ENCODE data around the gene CD4.
A peak's percentile ranks its signal among the peaks of the same experiment; 100 is the strongest.

Gene CD4

DNA sequence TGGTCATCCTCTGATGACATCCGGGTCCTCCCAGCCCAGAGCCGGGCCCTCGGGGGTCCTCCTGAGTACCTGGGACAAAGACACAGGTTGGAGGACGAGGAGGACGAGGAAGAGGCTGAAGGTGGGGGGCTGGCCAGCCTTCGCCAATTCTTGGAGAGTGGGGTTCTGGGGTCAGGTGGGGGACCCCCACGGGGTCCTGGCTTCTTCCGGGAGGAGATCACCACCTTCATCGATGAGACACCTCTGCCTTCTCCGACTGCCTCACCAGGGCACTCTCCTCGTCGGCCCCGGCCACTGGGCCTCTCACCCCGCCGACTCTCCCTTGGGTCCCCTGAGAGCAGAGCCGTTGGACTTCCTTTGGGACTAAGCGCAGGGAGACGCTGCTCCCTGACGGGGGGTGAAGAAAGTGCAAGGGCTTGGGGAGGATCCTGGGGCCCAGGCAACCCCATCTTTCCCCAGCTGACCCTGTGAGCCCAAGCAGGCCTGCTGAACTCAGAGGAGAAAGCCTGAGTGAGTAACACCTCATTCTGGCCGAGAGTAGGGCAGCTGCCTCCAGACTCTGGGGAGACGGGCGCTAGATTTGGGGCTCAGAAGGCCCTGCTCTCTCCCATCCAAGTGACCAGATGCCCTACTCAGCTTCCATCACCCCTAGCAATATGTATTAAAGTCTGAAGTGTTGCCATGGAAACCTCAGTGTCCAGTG is 37.6 kb downstream of the CD4 start:
- DNase-seq (ENCODE audit: low read depth) = no peak
- Histone ChIP-seq H3K9ac (ENCODE audit: low read length) (peak overlapping the region; percentile 69), H3K4me3 (ENCODE audit: low read length) (no peak overlapping the region), H3K36me3 (ENCODE audit: control insufficient read depth, insufficient read depth, low read length, severe bottlenecking) (no peaks in the 10 kb centered on the region), H3K9me3 (ENCODE audit: control insufficient read depth, low read length) (no peaks in the 10 kb centered on the region), H3K27me3 (replicated peaks; ENCODE audit: control insufficient read depth, insufficient read depth, low read length) (peaks cover 20% of the 10 kb centered on the region), H3K4me1 (ENCODE audit: control insufficient read depth, insufficient read depth, low read length) (peaks cover 7% of the 10 kb centered on the region)

DNA sequence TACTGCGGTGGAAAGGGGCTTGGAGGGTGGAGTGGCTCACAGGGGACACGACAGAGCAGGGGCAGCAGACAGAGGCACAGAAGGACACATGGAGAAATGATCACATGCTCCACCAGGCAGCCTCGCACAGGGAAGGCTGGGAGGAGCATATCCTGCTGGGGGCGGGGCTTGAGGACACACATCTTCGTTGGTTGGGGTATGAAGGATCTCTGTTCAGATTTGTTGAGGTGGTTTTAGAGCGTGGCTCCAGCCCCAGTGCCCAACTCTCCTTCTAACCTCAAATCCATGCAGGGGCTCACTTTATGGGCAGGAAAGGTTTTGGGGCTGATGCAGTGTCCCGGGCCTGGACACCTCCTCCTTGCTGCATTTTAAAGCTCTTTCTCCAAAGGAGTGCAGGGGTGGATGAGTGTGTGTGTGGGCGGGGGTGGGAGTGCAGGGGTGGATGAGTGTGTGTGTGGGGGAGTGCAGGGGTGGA is 38.1 kb downstream of the CD4 start:
- Histone ChIP-seq H3K36me3 (ENCODE audit: control insufficient read depth, insufficient read depth, low read length, severe bottlenecking) (no peaks in the 10 kb centered on the region), H3K27me3 (replicated peaks; ENCODE audit: control insufficient read depth, insufficient read depth, low read length) (peaks cover 15% of the 10 kb centered on the region), H3K9ac (ENCODE audit: low read length) (peak overlapping the region; percentile 69), H3K9me3 (ENCODE audit: control insufficient read depth, low read length) (no peaks in the 10 kb centered on the region), H3K4me1 (ENCODE audit: control insufficient read depth, insufficient read depth, low read length) (peaks cover 6% of the 10 kb centered on the region), H3K4me3 (ENCODE audit: low read length) (no peak overlapping the region)
- DNase-seq (ENCODE audit: low read depth) = peak; percentile 94

DNA sequence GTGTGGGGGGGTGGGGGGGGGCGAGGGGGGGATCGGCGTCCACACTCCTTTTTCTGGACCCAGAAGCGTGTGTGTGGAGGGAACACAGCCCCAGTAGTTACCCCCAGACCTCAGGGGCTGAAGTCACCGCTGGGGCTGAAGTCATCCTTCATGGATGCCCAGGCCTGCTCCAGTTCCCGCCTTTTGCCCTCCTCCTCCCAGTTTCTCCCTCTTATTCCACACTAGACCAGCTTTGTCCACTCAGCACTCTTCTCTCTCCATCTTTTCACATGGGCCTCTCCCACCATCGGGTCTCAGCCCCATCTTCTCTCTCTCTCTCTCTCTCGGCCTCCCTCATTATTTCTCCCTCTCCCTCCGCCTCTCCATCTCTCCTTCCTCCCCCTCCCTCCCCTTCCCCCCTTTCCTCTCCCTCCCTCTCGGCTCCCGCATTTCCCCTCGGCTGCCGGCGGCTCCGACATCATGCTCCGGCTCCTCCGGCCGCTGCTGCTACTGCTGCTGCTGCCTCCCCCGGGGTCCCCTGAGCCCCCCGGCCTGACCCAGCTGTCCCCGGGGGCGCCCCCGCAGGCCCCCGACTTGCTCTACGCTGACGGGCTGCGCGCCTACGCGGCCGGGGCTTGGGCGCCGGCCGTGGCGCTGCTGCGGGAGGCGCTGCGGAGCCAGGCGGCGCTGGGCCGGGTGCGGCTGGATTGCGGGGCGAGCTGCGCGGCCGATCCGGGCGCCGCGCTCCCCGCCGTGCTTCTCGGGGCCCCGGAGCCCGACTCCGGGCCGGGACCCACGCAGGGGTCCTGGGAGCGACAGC is 38.9 kb downstream of the CD4 start, which contains the start of gene P3H3:
Gene P3H3, plus strand, starts transcription at position 426 of the 799 bp plus-strand sequence. Its CDS starts 34 bp downstream, at position 460.
- peaks cover 8% of the 10 kb centered on the region for H3K27me3 ChIP-seq (replicated peaks; ENCODE audit: control insufficient read depth, insufficient read depth, low read length)
- no peaks in the 10 kb centered on the region for H3K9me3 ChIP-seq (ENCODE audit: control insufficient read depth, low read length)
- peak within 1 kb of the TSS; percentile 87 for H3K4me3 ChIP-seq (ENCODE audit: low read length)
- H3K9ac ChIP-seq (ENCODE audit: low read length) = peak within 1 kb of the TSS; percentile 90
- H3K36me3 ChIP-seq (ENCODE audit: control insufficient read depth, insufficient read depth, low read length, severe bottlenecking) = no peaks in the 10 kb centered on the region
- H3K4me1 ChIP-seq (ENCODE audit: control insufficient read depth, insufficient read depth, low read length) = peaks cover 8% of the 10 kb centered on the region
- peak; percentile 73 for DNase-seq (ENCODE audit: low read depth)

DNA sequence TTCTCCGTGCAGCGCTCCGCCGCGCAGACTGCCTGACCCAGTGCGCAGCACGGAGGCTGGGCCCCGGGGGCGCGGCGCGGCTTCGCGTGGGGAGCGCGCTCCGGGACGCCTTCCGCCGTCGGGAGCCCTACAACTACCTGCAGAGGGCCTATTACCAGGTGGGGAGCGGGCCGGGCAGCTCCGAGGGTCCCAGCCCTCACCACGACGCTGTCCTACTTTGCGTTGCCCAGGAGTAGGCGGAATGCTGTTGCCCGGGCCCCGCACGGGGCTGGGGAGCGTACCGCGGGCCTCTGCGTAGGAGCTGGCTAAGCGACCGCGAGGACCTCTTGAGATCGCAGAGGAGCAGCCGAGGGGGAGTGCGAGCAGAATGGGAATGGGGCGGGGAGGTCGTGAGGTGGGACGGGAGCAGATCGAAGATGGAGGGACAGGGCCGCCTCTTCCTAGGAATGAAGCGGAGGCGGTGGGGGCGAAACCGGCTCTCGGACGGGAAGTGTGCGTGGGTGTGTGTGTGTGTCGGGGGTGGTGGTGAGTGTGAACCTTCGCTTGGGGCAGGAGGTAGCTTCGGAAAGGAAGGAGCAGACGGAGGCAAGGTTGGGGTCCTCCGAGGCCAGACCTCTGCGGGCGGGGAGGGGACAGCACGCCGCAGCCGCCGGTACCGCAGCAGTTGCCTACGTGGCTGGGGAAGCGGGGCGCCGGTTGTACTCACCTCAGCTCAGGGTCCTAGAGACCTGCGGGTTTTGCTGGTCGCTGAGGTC is 39.6 kb downstream of the CD4 start:
- Histone ChIP-seq H3K36me3 (ENCODE audit: control insufficient read depth, insufficient read depth, low read length, severe bottlenecking) (no peaks in the 10 kb centered on the region), H3K9ac (ENCODE audit: low read length) (peak overlapping the region; percentile 90)

DNA sequence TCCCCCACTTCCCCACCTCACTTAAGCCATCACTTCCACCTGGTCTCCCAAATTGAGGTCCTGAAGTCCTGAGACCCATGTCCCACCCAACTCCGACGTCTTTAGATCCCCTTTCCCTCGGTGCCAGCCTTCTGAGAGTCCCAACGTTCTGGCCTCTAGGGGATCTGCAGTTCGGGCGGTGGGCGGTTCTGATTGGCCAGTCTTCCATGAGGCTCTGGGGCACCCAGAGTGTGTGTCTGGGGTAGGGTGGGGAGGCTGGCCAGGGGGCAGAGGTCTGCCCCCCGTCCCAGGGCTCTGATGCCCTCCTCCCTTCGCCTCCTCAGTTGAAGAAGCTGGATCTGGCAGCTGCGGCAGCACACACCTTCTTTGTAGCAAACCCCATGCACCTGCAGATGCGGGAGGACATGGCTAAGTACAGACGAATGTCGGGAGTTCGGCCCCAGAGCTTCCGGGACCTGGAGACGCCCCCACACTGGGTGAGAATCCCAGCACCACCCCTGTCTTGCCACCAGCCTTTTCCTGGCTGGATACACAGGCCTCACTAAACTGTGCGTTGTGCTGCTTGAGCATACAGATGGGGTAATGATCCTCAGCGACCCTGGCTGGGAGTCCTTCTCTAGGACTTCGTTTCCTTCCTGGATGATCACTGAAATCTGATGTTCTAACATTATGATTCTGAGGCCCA is 40.4 kb downstream of the CD4 start:
- Histone ChIP-seq H3K9ac (ENCODE audit: low read length) (peak overlapping the region; percentile 90), H3K4me1 (ENCODE audit: control insufficient read depth, insufficient read depth, low read length) (peaks cover 9% of the 10 kb centered on the region), H3K27me3 (replicated peaks; ENCODE audit: control insufficient read depth, insufficient read depth, low read length) (no peaks in the 10 kb centered on the region), H3K9me3 (ENCODE audit: control insufficient read depth, low read length) (no peaks in the 10 kb centered on the region), H3K4me3 (ENCODE audit: low read length) (peak overlapping the region; percentile 87), H3K36me3 (ENCODE audit: control insufficient read depth, insufficient read depth, low read length, severe bottlenecking) (no peaks in the 10 kb centered on the region)
- peak; percentile 82 for DNase-seq (ENCODE audit: low read depth)

More for the DNA sequence above, 39.6 kb downstream of the CD4 start:
- peak; percentile 75 for DNase-seq (ENCODE audit: low read depth)
- no peaks in the 10 kb centered on the region for H3K9me3 ChIP-seq (ENCODE audit: control insufficient read depth, low read length)
- peak overlapping the region; percentile 87 for H3K4me3 ChIP-seq (ENCODE audit: low read length)
- peaks cover 9% of the 10 kb centered on the region for H3K4me1 ChIP-seq (ENCODE audit: control insufficient read depth, insufficient read depth, low read length)
- peaks cover 3% of the 10 kb centered on the region for H3K27me3 ChIP-seq (replicated peaks; ENCODE audit: control insufficient read depth, insufficient read depth, low read length)

- H3K9ac ChIP-seq (ENCODE audit: low read length) = no peak overlapping the region
- H3K27me3 ChIP-seq (replicated peaks; ENCODE audit: control insufficient read depth, insufficient read depth, low read length) = no peaks in the 10 kb centered on the region
- no peaks in the 10 kb centered on the region for H3K36me3 ChIP-seq (ENCODE audit: control insufficient read depth, insufficient read depth, low read length, severe bottlenecking)
- no peaks in the 10 kb centered on the region for H3K9me3 ChIP-seq (ENCODE audit: control insufficient read depth, low read length)
- no peak for DNase-seq (ENCODE audit: low read depth)
- no peak overlapping the region for H3K4me3 ChIP-seq (ENCODE audit: low read length)
- H3K4me1 ChIP-seq (ENCODE audit: control insufficient read depth, insufficient read depth, low read length) = peaks cover 9% of the 10 kb centered on the region
Observed at GRCh38 chr12:6830286-6830890, 41.1 kb downstream of the CD4 start.

- H3K9me3 ChIP-seq (ENCODE audit: control insufficient read depth, low read length) = no peaks in the 10 kb centered on the region
- no peaks in the 10 kb centered on the region for H3K27me3 ChIP-seq (replicated peaks; ENCODE audit: control insufficient read depth, insufficient read depth, low read length)
- no peak overlapping the region for H3K4me3 ChIP-seq (ENCODE audit: low read length)
- no peak overlapping the region for H3K9ac ChIP-seq (ENCODE audit: low read length)
- DNase-seq (ENCODE audit: low read depth) = no peak
- H3K4me1 ChIP-seq (ENCODE audit: control insufficient read depth, insufficient read depth, low read length) = peaks cover 9% of the 10 kb centered on the region
- no peaks in the 10 kb centered on the region for H3K36me3 ChIP-seq (ENCODE audit: control insufficient read depth, insufficient read depth, low read length, severe bottlenecking)
Observed at GRCh38 chr12:6830999-6831398, 41.7 kb downstream of the CD4 start.

- DNase-seq (ENCODE audit: low read depth) = no peak
- H3K36me3 ChIP-seq (ENCODE audit: control insufficient read depth, insufficient read depth, low read length, severe bottlenecking) = no peaks in the 10 kb centered on the region
- peaks cover 9% of the 10 kb centered on the region for H3K4me1 ChIP-seq (ENCODE audit: control insufficient read depth, insufficient read depth, low read length)
- no peaks in the 10 kb centered on the region for H3K9me3 ChIP-seq (ENCODE audit: control insufficient read depth, low read length)
- no peak overlapping the region for H3K9ac ChIP-seq (ENCODE audit: low read length)
- H3K4me3 ChIP-seq (ENCODE audit: low read length) = no peak overlapping the region
- no peaks in the 10 kb centered on the region for H3K27me3 ChIP-seq (replicated peaks; ENCODE audit: control insufficient read depth, insufficient read depth, low read length)
Observed at GRCh38 chr12:6831450-6831995, 42.2 kb downstream of the CD4 start.

DNA sequence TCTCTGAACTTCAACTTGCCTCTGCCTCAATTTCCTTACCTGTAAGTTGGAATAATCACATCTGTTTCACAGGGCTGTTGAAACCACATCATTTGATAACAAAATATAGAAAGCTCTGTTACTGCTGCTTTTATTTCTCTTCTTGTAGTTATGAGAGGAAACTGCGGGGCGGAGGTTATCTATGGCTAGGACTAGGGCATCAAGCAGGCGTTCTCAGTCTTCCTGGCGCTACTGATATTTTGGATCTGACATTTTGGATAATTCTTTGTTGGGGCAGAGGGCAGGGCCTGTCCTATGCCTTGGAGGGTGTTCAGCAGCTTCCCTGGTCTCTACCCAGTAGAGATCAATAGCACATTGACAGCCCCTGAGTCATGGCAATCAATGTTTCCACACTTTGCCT is 42.8 kb downstream of the CD4 start:
- no peak for DNase-seq (ENCODE audit: low read depth)
- Histone ChIP-seq H3K27me3 (replicated peaks; ENCODE audit: control insufficient read depth, insufficient read depth, low read length) (no peaks in the 10 kb centered on the region), H3K36me3 (ENCODE audit: control insufficient read depth, insufficient read depth, low read length, severe bottlenecking) (no peaks in the 10 kb centered on the region), H3K4me3 (ENCODE audit: low read length) (no peak overlapping the region), H3K4me1 (ENCODE audit: control insufficient read depth, insufficient read depth, low read length) (peaks cover 7% of the 10 kb centered on the region), H3K9me3 (ENCODE audit: control insufficient read depth, low read length) (no peaks in the 10 kb centered on the region), H3K9ac (ENCODE audit: low read length) (no peak overlapping the region)

DNA sequence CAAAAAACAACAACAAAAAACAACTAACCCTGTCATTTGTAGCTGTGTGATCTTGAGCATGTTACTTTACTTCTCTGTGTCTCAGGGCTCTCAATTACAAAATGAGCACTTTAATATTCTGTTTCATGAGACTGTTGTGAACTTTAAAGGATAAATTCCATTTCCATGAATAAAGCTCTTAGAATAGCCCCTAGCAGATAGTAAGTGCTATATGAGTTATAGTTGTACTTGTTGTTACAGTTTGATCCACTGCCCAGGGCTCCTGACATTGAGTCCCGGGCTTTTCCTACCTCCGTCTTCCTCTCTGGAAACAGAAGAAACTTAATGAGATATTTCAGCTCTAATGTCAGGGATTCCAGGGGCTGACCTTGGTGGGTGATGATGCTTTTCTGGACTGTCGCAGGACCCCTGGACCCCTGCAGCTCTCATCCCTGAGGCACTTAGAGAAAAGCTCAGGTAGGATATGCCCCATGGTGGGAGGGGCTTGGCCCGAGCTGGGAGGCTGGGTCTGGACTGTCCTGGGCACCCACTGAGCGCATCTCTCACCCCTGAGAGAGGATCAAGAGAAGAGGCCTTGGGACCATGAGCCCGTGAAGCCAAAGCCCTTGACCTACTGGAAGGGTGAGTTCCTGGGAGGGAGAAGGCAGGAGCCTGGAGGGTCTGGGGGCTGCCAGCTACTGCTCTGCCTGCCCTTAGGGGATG is 44.0 kb downstream of the CD4 start:
- DNase-seq (ENCODE audit: low read depth) = no peak
- H3K4me1 ChIP-seq (ENCODE audit: control insufficient read depth, insufficient read depth, low read length) = peaks cover 3% of the 10 kb centered on the region
- no peaks in the 10 kb centered on the region for H3K9me3 ChIP-seq (ENCODE audit: control insufficient read depth, low read length)
- H3K4me3 ChIP-seq (ENCODE audit: low read length) = no peak overlapping the region
- H3K27me3 ChIP-seq (replicated peaks; ENCODE audit: control insufficient read depth, insufficient read depth, low read length) = no peaks in the 10 kb centered on the region
- H3K36me3 ChIP-seq (ENCODE audit: control insufficient read depth, insufficient read depth, low read length, severe bottlenecking) = no peaks in the 10 kb centered on the region
- H3K9ac ChIP-seq (ENCODE audit: low read length) = no peak overlapping the region

Measured in adipocyte (in vitro differentiated cells).